Muscle layer of duodenum (tissue), 2 donors: Measurements from ENCODE around the gene SLF1.
"Not testable (repeated sequence)": the region's sequence is repeated elsewhere in the genome, so short reads cannot be mapped to it uniquely, and the experiment has no call there.

Source experiments
- H3K27ac ChIP-seq: one replicate; pipeline ENCODE4 v1.7.0; 2013; ENCODE audit warnings: mild to moderate bottlenecking, low read length
- H3K27me3 ChIP-seq: one replicate; pipeline ENCODE4 v1.7.0; 2013; ENCODE audit warnings: low read depth, mild to moderate bottlenecking, control low read depth, low read length
- H3K36me3 ChIP-seq, 2 donors: one replicate each; pipeline ENCODE4 v1.7.0; 2013; ENCODE audit warnings: low read length in 2 of 2, control low read depth in 1 of 2, mild to moderate bottlenecking in 1 of 2; ENCODE audit not compliant: insufficient read depth in 2 of 2, control insufficient read depth in 1 of 2
- H3K4me1 ChIP-seq, 2 donors: one replicate each; pipeline ENCODE4 v1.7.0; 2013; ENCODE audit warnings: low read length in 2 of 2, mild to moderate bottlenecking in 2 of 2, control low read depth in 1 of 2, moderate library complexity in 1 of 2; ENCODE audit not compliant: insufficient read depth in 2 of 2, control insufficient read depth in 1 of 2
- H3K4me3 ChIP-seq, 2 donors: one replicate each; pipeline ENCODE4 v1.7.0; 2013; ENCODE audit warnings: low read length in 2 of 2, low read depth in 1 of 2, mild to moderate bottlenecking in 1 of 2
- H3K9me3 ChIP-seq, 2 donors: one replicate each; pipeline ENCODE4 v1.7.0; 2013; ENCODE audit warnings: low read length in 2 of 2, control low read depth in 1 of 2, mild to moderate bottlenecking in 1 of 2; ENCODE audit not compliant: control insufficient read depth in 1 of 2
- donor health status: healthy.

The SLF1 gene

DNA sequence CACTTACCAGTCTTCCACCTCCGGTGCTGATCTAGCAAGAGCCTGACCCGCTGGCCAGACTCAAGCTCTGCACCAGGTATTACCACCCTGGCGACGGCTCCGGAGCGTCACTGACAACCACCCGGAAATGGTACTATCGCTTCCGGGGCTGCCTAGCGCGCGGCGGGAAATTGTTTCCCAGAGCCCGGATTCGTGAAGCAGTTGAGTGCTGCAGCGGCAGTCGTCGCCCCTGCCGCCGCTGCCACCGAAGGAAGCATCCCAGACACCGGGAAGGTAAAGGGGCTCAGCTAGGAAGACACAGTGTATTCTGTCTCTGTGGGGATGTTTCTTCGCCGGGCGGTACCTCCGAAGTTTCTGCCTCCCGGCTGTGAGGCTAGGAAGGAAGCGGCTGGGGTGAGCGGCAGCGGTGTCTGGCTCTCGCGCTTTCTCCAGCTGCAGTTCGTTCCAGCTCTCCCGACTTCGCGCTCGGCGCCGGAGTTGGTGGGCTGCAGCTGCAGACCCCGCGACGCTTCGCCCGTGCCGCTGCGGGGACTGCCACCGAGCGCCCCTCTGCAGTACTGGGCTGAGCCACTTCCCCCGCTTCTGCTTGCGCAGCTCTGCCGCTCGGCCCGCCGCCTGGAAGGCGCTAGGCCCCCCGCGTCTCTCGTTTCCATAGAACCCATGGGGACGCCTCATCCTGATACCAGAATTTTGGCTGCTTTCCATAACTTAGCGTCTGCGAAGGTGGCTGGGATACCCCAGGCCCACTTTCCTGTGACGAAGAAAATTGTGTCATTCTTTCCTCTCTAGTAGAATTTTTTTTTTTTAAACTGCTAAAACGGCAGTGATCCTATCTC is at the start of gene SLF1, which contains the start of gene KIAA0825:
Gene SLF1, plus strand, starts transcription at position 177 of the 836 bp plus-strand sequence. CDS start 10,142 bp downstream, outside the sequence.
Gene KIAA0825, minus strand, starts transcription at position 112 of the 836 bp plus-strand sequence. CDS start 81,478 bp downstream, outside the sequence.
- Histone ChIP-seq H3K9me3 (no peaks in the 10 kb centered on the region), H3K4me1 (peaks cover 6 to 19% of the 10 kb centered on the region in 2 donors), H3K36me3 (no peaks in the 10 kb centered on the region), H3K27me3 (no peaks in the 10 kb centered on the region), H3K27ac (peak within 1 kb of the TSS; percentile 68), H3K4me3 (peak within 1 kb of the TSS; percentile 83 to 100)

DNA sequence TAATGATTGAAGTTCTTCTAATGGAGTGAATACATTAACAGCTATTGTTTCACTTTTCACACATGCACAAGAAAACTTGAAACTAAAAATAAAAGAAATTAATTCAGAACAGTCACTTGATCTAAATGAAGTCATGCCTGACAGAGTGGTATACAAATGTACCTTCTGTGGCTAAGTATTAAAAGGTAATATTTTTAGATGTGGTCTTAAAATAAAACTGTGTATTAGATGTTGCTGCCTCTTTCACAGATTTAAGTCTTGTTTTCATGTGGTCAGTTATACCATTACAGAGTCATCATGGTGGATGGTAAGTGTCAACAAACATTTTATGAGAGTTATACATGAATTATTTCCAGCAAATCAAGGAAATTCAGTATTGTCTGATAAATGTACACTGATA is 47.1 kb upstream of the SLF1 start:
- H3K4me1 ChIP-seq, result no peaks in the 10 kb centered on the region
- H3K27ac ChIP-seq, result no peak overlapping the region
- H3K4me3 ChIP-seq, result no peak overlapping the region
- no peaks in the 10 kb centered on the region for H3K9me3 ChIP-seq
- peaks cover 0 to 4% of the 10 kb centered on the region in 2 donors for H3K36me3 ChIP-seq
- H3K27me3 ChIP-seq, result no peaks in the 10 kb centered on the region

GRCh38 chr5:94573349-94573748 is 45.1 kb upstream of the SLF1 start:
- H3K27me3 ChIP-seq, H3K4me1 ChIP-seq, H3K36me3 ChIP-seq, H3K27ac ChIP-seq, H3K9me3 ChIP-seq, H3K4me3 ChIP-seq: not testable (repeated sequence)

GRCh38 chr5:94575196-94575595 is 43.3 kb upstream of the SLF1 start:
- Histone ChIP-seq H3K9me3 (no peaks in the 10 kb centered on the region), H3K4me3 (no peak overlapping the region), H3K36me3 (peaks cover 0 to 4% of the 10 kb centered on the region in 2 donors), H3K4me1 (no peaks in the 10 kb centered on the region), H3K27me3 (no peaks in the 10 kb centered on the region), H3K27ac (no peak overlapping the region)

DNA sequence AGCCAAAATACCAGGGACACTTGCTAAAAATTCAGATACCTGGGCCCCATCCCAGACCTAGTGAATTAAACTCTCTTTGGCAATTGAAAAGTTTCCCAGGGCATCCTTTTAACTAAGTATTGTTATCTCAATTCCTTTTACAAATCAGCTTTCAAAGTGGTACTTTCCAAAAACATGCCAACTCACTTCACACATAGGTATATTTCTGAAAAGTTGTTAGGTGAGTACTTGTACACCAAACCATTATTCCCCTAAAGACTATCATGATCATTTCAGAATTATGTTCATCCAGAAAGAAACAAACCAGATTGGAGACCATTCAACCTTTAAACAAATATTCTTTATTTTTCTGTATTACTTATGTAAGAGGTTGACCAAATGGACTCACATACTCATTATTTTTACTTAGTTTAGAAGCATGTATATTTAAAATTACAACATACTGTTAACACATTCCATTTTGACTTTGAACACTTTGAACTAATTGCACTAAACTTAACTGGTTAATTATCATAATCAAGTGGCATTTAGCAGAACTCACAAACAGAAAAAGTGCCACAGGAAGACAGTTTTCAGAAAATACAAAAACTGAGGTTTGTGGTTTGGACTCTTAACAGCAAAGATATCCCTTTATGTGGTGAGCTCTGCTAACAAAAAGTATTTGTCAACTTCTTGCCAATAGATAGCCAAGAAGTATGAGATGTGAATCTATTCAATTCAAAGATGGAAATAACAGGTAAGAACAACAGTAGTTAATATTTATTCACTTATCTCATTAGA is 40.8 kb upstream of the SLF1 start:
- no peaks in the 10 kb centered on the region for H3K27me3 ChIP-seq
- H3K27ac ChIP-seq, result no peak overlapping the region
- H3K4me3 ChIP-seq, result no peak overlapping the region
- H3K9me3 ChIP-seq, result no peaks in the 10 kb centered on the region
- H3K36me3 ChIP-seq, result peaks cover 0 to 4% of the 10 kb centered on the region in 2 donors
- H3K4me1 ChIP-seq, result no peaks in the 10 kb centered on the region

- H3K27ac ChIP-seq, result no peak overlapping the region
Measured at GRCh38 chr5:94595281-94595840, 23.1 kb upstream of the SLF1 start.

DNA sequence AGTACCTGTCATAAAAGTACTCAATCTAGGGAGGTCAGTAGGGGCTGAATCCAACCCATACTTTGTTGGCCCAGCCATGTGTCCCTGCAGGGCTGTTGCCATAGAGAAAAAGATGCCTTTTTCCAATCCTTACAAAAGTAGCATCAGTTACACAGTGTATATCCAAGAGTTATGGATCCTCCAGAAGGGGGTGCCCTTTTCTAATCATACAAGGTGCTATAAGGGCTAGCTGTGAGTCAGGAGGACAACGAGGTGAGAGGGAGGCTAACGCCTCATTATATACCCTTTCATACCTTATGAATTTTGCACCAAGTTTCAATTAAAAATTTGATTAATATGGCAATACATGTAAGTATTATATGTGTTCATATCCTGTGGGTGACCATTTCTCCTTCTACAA is 4.9 kb upstream of the SLF1 start:
- no peak overlapping the region for H3K4me3 ChIP-seq
- H3K27ac ChIP-seq, result no peak overlapping the region
- H3K9me3 ChIP-seq, result no peaks in the 10 kb centered on the region
- no peaks in the 10 kb centered on the region for H3K36me3 ChIP-seq
- H3K4me1 ChIP-seq, result peaks cover 0 to 9% of the 10 kb centered on the region in 2 donors
- no peaks in the 10 kb centered on the region for H3K27me3 ChIP-seq

More at GRCh38 chr5:94595281-94595840, 23.1 kb upstream of the SLF1 start:
- H3K4me3 ChIP-seq, result no peak overlapping the region
- H3K9me3 ChIP-seq, result peaks cover 0 to 5% of the 10 kb centered on the region in 2 donors
- no peaks in the 10 kb centered on the region for H3K36me3 ChIP-seq
- H3K4me1 ChIP-seq, result no peaks in the 10 kb centered on the region
- no peaks in the 10 kb centered on the region for H3K27me3 ChIP-seq

- no peaks in the 10 kb centered on the region for H3K27me3 ChIP-seq
Measured at GRCh38 chr5:94614156-94614805, 4.2 kb upstream of the SLF1 start.

DNA sequence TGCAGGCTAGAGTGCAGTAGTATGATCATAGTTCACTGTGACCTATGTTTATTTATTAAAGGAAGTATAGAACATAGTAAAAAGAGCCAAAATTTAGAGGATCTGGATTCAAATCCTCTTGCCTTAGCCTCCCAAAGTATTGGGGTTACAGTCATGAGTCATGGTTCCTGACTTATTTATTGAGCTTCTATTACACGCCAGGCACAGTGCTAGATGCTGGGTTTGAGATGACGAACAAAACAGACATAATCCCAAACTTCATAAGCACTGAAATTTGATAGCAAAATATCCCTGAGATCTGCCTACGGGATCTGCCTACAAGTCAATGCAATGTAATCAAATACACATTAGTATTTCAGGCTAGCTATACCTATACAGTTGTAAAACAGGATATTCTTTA is 2.6 kb upstream of the SLF1 start:
- no peak overlapping the region for H3K27ac ChIP-seq
- no peaks in the 10 kb centered on the region for H3K36me3 ChIP-seq
- H3K4me1 ChIP-seq, result peaks cover 6 to 19% of the 10 kb centered on the region in 2 donors
- no peak overlapping the region for H3K4me3 ChIP-seq
- H3K27me3 ChIP-seq, result no peaks in the 10 kb centered on the region
- no peaks in the 10 kb centered on the region for H3K9me3 ChIP-seq

More at GRCh38 chr5:94614156-94614805, 4.2 kb upstream of the SLF1 start:
- Histone ChIP-seq H3K27ac (no peak overlapping the region), H3K36me3 (no peaks in the 10 kb centered on the region), H3K4me3 (no peak overlapping the region), H3K4me1 (peaks cover 3 to 12% of the 10 kb centered on the region in 2 donors), H3K9me3 (no peaks in the 10 kb centered on the region)

GRCh38 chr5:94618029-94618492 is 408 bp upstream of the SLF1 start:
- peaks cover 6 to 19% of the 10 kb centered on the region in 2 donors for H3K4me1 ChIP-seq
- no peaks in the 10 kb centered on the region for H3K36me3 ChIP-seq
- H3K27me3 ChIP-seq, result no peaks in the 10 kb centered on the region
- no peaks in the 10 kb centered on the region for H3K9me3 ChIP-seq
- peak overlapping the region; percentile 83 to 100 for H3K4me3 ChIP-seq
- peak overlapping the region; percentile 63 for H3K27ac ChIP-seq
